ENCODE data around the gene SET. TPM values are rescaled to one million over a fixed set of nuclear protein-coding genes. Genes with fewer than 3 reads are reported as not detected.

SET gene
- total and polyA plus RNA-seq, 2 experiments from 2014 or later: 949 to 1,261 TPM

GRCh38 chr9:128677794-128678193 is 11.2 kb upstream of the SET start (continued):
- TF ChIP-seq, protein P1, sequence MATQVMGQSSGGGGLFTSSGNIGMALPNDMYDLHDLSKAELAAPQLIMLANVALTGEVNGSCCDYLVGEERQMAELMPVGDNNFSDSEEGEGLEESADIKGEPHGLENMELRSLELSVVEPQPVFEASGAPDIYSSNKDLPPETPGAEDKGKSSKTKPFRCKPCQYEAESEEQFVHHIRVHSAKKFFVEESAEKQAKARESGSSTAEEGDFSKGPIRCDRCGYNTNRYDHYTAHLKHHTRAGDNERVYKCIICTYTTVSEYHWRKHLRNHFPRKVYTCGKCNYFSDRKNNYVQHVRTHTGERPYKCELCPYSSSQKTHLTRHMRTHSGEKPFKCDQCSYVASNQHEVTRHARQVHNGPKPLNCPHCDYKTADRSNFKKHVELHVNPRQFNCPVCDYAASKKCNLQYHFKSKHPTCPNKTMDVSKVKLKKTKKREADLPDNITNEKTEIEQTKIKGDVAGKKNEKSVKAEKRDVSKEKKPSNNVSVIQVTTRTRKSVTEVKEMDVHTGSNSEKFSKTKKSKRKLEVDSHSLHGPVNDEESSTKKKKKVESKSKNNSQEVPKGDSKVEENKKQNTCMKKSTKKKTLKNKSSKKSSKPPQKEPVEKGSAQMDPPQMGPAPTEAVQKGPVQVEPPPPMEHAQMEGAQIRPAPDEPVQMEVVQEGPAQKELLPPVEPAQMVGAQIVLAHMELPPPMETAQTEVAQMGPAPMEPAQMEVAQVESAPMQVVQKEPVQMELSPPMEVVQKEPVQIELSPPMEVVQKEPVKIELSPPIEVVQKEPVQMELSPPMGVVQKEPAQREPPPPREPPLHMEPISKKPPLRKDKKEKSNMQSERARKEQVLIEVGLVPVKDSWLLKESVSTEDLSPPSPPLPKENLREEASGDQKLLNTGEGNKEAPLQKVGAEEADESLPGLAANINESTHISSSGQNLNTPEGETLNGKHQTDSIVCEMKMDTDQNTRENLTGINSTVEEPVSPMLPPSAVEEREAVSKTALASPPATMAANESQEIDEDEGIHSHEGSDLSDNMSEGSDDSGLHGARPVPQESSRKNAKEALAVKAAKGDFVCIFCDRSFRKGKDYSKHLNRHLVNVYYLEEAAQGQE (IDR thresholded peaks at IDR 0.05; ENCODE audit: unreplicated experiment): no peak
- no peak for TF ChIP-seq CTCF (conservative IDR thresholded peaks at IDR 0.05; ENCODE audit: low read depth in 2 of 2)
- TF ChIP-seq EZH2phosphoT487 (IDR thresholded peaks at IDR 0.05; ENCODE audit: unreplicated experiment): no peak

DNA sequence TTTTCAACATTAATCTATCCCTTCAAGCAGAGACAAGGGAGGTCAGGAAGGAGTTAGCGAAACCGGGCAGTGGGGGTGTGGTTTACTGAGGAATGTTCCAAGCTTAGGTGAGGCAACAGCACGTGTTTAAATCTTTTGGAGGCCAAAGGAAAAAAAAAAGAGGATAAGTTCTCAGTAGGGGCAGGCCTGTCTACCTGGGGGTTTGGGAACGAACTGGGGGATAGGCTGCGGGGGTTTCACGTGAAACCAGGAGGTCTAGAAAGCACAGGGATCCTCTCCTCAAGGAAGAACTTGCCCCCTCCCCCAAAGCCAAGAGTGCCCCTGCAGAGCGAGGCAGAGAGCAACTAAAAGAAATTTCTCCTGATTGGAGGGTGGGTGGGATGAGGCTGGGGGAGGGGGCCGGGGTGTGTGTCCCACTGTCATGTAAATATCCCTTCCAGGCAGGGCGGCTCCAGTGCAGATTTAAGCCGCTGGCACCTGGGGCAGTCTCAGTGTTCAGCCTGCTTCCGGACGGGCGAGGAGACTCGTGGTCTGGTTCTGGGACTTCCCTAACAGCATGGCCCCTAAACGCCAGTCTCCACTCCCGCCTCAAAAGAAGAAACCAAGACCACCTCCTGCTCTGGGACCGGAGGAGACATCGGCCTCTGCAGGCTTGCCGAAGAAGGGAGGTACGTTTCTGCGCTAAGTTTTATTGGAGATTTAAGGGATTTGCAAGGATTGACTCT is 5.5 kb upstream of the SET start:
- H3K9me2 ChIP-seq (ENCODE audit: insufficient read depth): no peaks in the 10 kb centered on the region
- H3K4me2 ChIP-seq: peak overlapping the region; percentile 99
- Mint-ChIP-seq H3K27ac (peak overlapping the region; percentile 100), H3K4me3 (peak overlapping the region; percentile 100), H3K27me3 (ENCODE audit: insufficient read depth, low read depth, poor library complexity) (peaks cover 31% of the 10 kb centered on the region), H3K9me3 (peaks cover 13% of the 10 kb centered on the region), H3K36me3 (ENCODE audit: low read depth) (peaks cover 60% of the 10 kb centered on the region), H3K4me1 (peaks cover 37% of the 10 kb centered on the region)
- ATAC-seq (peak; percentile 74), DNase-seq (ENCODE audit: low spot score) (peak; percentile 97)
- peaks cover 39% of the 10 kb centered on the region for H3K4me1 ChIP-seq (ENCODE audit: insufficient read depth)
- H4K20me1 ChIP-seq (replicated peaks; ENCODE audit: insufficient read depth): peaks cover 34% of the 10 kb centered on the region
- H3K27me3 ChIP-seq (ENCODE audit: insufficient read depth): no peaks in the 10 kb centered on the region
- peak overlapping the region; percentile 93 for H3K4me3 ChIP-seq
- H3K79me2 ChIP-seq (replicated peaks; ENCODE audit: insufficient read depth): peaks cover 49% of the 10 kb centered on the region
- H3K36me3 ChIP-seq (ENCODE audit: insufficient read depth): no peaks in the 10 kb centered on the region; the same call in 1 of the 2 replicates
- peaks cover 46% of the 10 kb centered on the region for H3F3A ChIP-seq (replicated peaks; ENCODE audit: low read depth)
- H3K27ac ChIP-seq (ENCODE audit: low read depth): peak overlapping the region; percentile 100
- no peak overlapping the region for H2AFZ ChIP-seq
- TF ChIP-seq POLR2AphosphoS5 (IDR thresholded peaks at IDR 0.05; ENCODE audit: low read depth) (peak; percentile 99), ZNF331 (CRISPR knock-in tag; IDR thresholded peaks at IDR 0.05; ENCODE audit: low read depth) (no peak), JUNB (IDR thresholded peaks at IDR 0.05; ENCODE audit: unreplicated experiment) (peak; percentile 44), EZH2phosphoT487 (IDR thresholded peaks at IDR 0.05; ENCODE audit: unreplicated experiment) (no peak), ETS1 (IDR thresholded peaks at IDR 0.05) (peak; percentile 52; the same call in 1 of the 2 replicates), NANOG (IDR thresholded peaks at IDR 0.05; ENCODE audit: borderline replicate concordance) (peak; percentile 59; the same call in 1 of the 2 replicates)
- TF ChIP-seq, protein P2, sequence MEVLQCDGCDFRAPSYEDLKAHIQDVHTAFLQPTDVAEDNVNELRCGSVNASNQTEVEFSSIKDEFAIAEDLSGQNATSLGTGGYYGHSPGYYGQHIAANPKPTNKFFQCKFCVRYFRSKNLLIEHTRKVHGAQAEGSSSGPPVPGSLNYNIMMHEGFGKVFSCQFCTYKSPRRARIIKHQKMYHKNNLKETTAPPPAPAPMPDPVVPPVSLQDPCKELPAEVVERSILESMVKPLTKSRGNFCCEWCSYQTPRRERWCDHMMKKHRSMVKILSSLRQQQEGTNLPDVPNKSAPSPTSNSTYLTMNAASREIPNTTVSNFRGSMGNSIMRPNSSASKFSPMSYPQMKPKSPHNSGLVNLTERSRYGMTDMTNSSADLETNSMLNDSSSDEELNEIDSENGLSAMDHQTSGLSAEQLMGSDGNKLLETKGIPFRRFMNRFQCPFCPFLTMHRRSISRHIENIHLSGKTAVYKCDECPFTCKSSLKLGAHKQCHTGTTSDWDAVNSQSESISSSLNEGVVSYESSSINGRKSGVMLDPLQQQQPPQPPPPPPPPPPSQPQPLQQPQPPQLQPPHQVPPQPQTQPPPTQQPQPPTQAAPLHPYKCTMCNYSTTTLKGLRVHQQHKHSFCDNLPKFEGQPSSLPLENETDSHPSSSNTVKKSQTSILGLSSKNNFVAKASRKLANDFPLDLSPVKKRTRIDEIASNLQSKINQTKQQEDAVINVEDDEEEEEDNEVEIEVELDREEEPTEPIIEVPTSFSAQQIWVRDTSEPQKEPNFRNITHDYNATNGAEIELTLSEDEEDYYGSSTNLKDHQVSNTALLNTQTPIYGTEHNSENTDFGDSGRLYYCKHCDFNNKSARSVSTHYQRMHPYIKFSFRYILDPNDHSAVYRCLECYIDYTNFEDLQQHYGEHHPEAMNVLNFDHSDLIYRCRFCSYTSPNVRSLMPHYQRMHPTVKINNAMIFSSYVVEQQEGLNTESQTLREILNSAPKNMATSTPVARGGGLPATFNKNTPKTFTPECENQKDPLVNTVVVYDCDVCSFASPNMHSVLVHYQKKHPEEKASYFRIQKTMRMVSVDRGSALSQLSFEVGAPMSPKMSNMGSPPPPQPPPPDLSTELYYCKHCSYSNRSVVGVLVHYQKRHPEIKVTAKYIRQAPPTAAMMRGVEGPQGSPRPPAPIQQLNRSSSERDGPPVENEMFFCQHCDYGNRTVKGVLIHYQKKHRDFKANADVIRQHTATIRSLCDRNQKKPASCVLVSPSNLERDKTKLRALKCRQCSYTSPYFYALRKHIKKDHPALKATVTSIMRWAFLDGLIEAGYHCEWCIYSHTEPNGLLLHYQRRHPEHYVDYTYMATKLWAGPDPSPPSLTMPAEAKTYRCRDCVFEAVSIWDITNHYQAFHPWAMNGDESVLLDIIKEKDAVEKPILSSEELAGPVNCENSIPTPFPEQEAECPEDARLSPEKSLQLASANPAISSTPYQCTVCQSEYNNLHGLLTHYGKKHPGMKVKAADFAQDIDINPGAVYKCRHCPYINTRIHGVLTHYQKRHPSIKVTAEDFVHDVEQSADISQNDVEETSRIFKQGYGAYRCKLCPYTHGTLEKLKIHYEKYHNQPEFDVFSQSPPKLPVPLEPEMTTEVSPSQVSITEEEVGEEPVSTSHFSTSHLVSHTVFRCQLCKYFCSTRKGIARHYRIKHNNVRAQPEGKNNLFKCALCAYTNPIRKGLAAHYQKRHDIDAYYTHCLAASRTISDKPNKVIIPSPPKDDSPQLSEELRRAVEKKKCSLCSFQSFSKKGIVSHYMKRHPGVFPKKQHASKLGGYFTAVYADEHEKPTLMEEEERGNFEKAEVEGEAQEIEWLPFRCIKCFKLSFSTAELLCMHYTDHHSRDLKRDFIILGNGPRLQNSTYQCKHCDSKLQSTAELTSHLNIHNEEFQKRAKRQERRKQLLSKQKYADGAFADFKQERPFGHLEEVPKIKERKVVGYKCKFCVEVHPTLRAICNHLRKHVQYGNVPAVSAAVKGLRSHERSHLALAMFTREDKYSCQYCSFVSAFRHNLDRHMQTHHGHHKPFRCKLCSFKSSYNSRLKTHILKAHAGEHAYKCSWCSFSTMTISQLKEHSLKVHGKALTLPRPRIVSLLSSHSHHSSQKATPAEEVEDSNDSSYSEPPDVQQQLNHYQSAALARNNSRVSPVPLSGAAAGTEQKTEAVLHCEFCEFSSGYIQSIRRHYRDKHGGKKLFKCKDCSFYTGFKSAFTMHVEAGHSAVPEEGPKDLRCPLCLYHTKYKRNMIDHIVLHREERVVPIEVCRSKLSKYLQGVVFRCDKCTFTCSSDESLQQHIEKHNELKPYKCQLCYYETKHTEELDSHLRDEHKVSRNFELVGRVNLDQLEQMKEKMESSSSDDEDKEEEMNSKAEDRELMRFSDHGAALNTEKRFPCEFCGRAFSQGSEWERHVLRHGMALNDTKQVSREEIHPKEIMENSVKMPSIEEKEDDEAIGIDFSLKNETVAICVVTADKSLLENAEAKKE (CRISPR knock-in tag; IDR thresholded peaks at IDR 0.05): no peak

All from GM23338 (cell line).